GM12891 (cell line): ENCODE measurements around the gene BATF.

Source experiments
- SPI1 ChIP-seq: IDR thresholded peaks from 2 replicates; pipeline ENCODE4 v1.6.1; 2011; ENCODE audit warnings: low read depth, low read length, control low read depth
- TAF1 ChIP-seq: IDR thresholded peaks from 2 replicates; pipeline ENCODE4 v1.6.1; 2011; ENCODE audit warnings: low read depth, low read length, control low read depth

- TF ChIP-seq TAF1 (no peak), SPI1 (no peak)
These were observed 36.8 kb downstream of the BATF start for GRCh38 chr14:75559045-75559444.
